Measurements from ENCODE around the gene POLR1E. TPM values are rescaled to one million over a fixed set of nuclear protein-coding genes. Genes with fewer than 3 reads are reported as not detected.

POLR1E gene
- total RNA-seq, 1 experiment from 2014 or later, result 45.8 TPM

- no peak for DNase-seq
- no peaks in the 10 kb centered on the region for H3K4me1 ChIP-seq (ENCODE audit: insufficient read depth, low read length)
- no peaks in the 10 kb centered on the region for H3K79me2 ChIP-seq (ENCODE audit: insufficient read depth, low read length)
- no peak overlapping the region for H3K27ac ChIP-seq (ENCODE audit: insufficient read length, low read depth, low read length)
- no peak overlapping the region for H4K91ac ChIP-seq (ENCODE audit: insufficient read length, low read depth, low read length)
- no peak overlapping the region for H3K14ac ChIP-seq (ENCODE audit: insufficient read depth, low read length)
- no peaks in the 10 kb centered on the region; the same call in 1 of the 2 replicates for H3K27me3 Mint-ChIP-seq (ENCODE audit: low read depth)
- H3K18ac ChIP-seq (ENCODE audit: insufficient read length, low read depth, low read length), result no peak overlapping the region
- H2BK5ac ChIP-seq (ENCODE audit: insufficient read length, low read length), result no peak overlapping the region
- no peaks in the 10 kb centered on the region for H3K9me3 ChIP-seq (ENCODE audit: control insufficient read depth, low read depth, low read length)
- H2AFZ ChIP-seq (ENCODE audit: low read length), result no peak overlapping the region
- H3K4me2 ChIP-seq (ENCODE audit: insufficient read depth, insufficient read length, low read length), result no peak overlapping the region
- no peak overlapping the region for H3T11ph ChIP-seq (ENCODE audit: low read length)
- H4K5ac ChIP-seq (ENCODE audit: insufficient read length, low read depth, low read length), result no peak overlapping the region
- H2BK120ac ChIP-seq (ENCODE audit: low read depth, low read length, poor library complexity, severe bottlenecking), result no peak overlapping the region
- H3K4ac ChIP-seq (ENCODE audit: low read depth, low read length), result no peak overlapping the region
- 0 out of 4 replicates have a peak, but pooled peaks cover 2 to 4% of the 10 kb centered on the region in 2 experiments for H3K4me1 Mint-ChIP-seq
- H3K36me3 Mint-ChIP-seq (ENCODE audit: insufficient read depth in 1 of 3, low read depth in 3 of 3), result peaks cover 7 to 28% (median 21%) of the 10 kb centered on the region in 3 experiments
- no peaks in the 10 kb centered on the region for H3K79me1 ChIP-seq (ENCODE audit: insufficient read depth, low read depth, low read length, poor library complexity, severe bottlenecking)
- no peak overlapping the region for H3K23ac ChIP-seq (ENCODE audit: insufficient read length, low read depth, low read length)
- no peaks in the 10 kb centered on the region for H3K27me3 ChIP-seq (ENCODE audit: insufficient read depth, low read length)
- no peak overlapping the region; a peak in 1 of 5 replicates for H3K4me3 Mint-ChIP-seq
- no CpG with 5 or more reads among the region's 7 CpGs for WGBS (ENCODE audit: extremely low coverage, insufficient read length, low lambda C conversion rate)
- no peak overlapping the region for H2BK20ac ChIP-seq (ENCODE audit: low read depth, low read length, poor library complexity, severe bottlenecking)
- H3K9me3 Mint-ChIP-seq, result no peaks in the 10 kb centered on the region; a peak in 1 of 5 replicates
- TF ChIP-seq CTCF (conservative IDR thresholded peaks at IDR 0.05), result no peak
- H4K8ac ChIP-seq (replicated peaks; ENCODE audit: insufficient read length, low read depth, low read length), result no peak overlapping the region
- no peak overlapping the region; a peak in 1 of 7 replicates for H3K27ac Mint-ChIP-seq
- H2BK15ac ChIP-seq (ENCODE audit: low read depth, low read length), result no peak overlapping the region
- H3K9ac ChIP-seq (ENCODE audit: extremely low read depth, insufficient read length, low read length), result no peak overlapping the region
- H2BK12ac ChIP-seq (ENCODE audit: insufficient read length, low read depth, low read length), result no peak overlapping the region
- H3K23me2 ChIP-seq (ENCODE audit: insufficient read length, low read depth, low read length, poor library complexity, severe bottlenecking), result no peaks in the 10 kb centered on the region
- H2AK5ac ChIP-seq (ENCODE audit: insufficient read length, low read length), result no peak overlapping the region
- H3K56ac ChIP-seq (ENCODE audit: insufficient read length, low read depth, low read length), result no peak overlapping the region
- no peaks in the 10 kb centered on the region for H4K20me1 ChIP-seq (ENCODE audit: control insufficient read depth, insufficient read depth, insufficient read length)
Measured at GRCh38 chr9:37514999-37515398, 29.3 kb downstream of the POLR1E start.
